Activated CD4-positive, alpha-beta T cell treated with anti-CD3 and anti-CD28 coated beads for 36 hours (primary cell): ENCODE results near the gene KANK3. TPM values are rescaled to one million over a fixed set of nuclear protein-coding genes. Genes with fewer than 3 reads are reported as not detected.

ENCODE experiments used
- ATAC-seq: fragments of 200-7000 bp; cut with Tn5 transposase; one replicate; pipeline ENCODE4 v1.10.0; 2021; ENCODE audit warnings: mild to moderate bottlenecking, moderate library complexity
- CTCF ChIA-PET: fragments of 350-600 bp; sonication (Branson Sonifier 250); formaldehyde crosslinking; loops from one replicate; lab custom pipeline; 2021; ENCODE audit warnings: antibody characterized with exemption; lab: Charles Lee
- POLR2A ChIA-PET: fragments of 350-600 bp; sonication (Branson Sonifier 250); formaldehyde crosslinking; loops from one replicate; lab custom pipeline; 2021; ENCODE audit warnings: antibody characterized with exemption, inconsistent platforms; lab: Charles Lee
- DNase-seq: peaks from one replicate; pipeline ENCODE4 v3.0.0-alpha.2; 2020
- H3K27ac Mint-ChIP-seq: one replicate; pipeline ENCODE4 v1.8.0; 2021; ENCODE audit warnings: mixed read lengths
- H3K27me3 Mint-ChIP-seq: one replicate; pipeline ENCODE4 v1.8.0; 2021; ENCODE audit warnings: mixed read lengths
- H3K36me3 Mint-ChIP-seq: one replicate; pipeline ENCODE4 v1.8.0; 2021; ENCODE audit warnings: low read depth, mixed read lengths
- H3K4me1 Mint-ChIP-seq: one replicate; pipeline ENCODE4 v1.8.0; 2021; ENCODE audit warnings: mixed read lengths
- H3K4me3 Mint-ChIP-seq: one replicate; pipeline ENCODE4 v1.8.0; 2021; ENCODE audit warnings: mild to moderate bottlenecking, moderate library complexity, mixed read lengths
- H3K9me3 Mint-ChIP-seq: one replicate; pipeline ENCODE4 v1.8.0; 2021; ENCODE audit warnings: low read depth, mixed read lengths
- intact Hi-C, 2 experiments: fragments of 100-400 bp; cut with DNase I in 1 of 2; cut with micrococcal nuclease in 1 of 2; formaldehyde crosslinking; loops; one replicate each; pipeline versions ENCODE4 v1.14.2 to v1.15.1; 2022 to 2024; cut with DNase I, micrococcal nuclease
- total RNA-seq, 2 experiments: library from RNA; stranded (reverse); gene quantifications; one replicate each; pipeline ENCODE4 v1.2.3, GENCODE V29; 2021

The KANK3 gene
- total RNA-seq, 2 experiments from 2014 or later: 0.98 to 1.1 TPM

DNA sequence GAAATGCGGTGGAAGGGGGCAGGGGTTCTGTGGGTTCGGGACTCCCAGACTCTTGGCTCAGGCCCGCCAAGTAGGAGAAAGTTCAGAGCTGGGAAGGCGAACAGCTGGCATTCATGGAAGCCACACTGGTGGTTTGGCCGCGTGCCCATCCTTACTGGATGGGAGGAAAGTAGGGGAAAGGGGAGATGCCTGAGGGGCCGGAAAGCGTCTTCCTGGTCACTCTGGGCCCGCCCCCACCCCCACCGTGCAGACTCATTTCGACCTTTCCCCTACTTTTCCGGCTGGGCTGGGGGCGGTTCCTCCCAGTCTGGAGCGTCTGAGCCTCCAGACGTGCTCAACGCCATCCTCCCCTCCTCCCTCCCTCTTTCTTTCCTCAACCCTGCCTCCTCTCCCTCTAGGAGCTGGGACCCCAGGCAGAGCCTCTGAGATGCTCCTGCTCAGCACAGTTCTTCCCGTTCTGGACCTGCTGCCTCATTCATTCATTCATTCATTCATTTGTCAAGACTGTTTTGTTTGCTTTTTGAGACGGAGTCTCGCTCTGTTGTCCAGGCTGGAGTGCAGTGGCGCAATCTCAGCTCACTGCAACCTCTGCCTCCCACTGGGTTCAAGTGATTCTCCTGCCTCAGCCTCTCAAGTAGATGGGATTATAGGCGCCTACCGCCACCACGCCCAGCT is 24.4 kb upstream of the KANK3 start:
- CTCF ChIA-PET: no interaction called here
- Mint-ChIP-seq H3K36me3 (peaks cover 2% of the 10 kb centered on the region), H3K27ac (no peak overlapping the region), H3K27me3 (peaks cover 42% of the 10 kb centered on the region), H3K4me3 (no peak overlapping the region), H3K9me3 (no peaks in the 10 kb centered on the region), H3K4me1 (peaks cover 17% of the 10 kb centered on the region)
- ATAC-seq (no peak), DNase-seq (peak; percentile 30)
- POLR2A ChIA-PET: interaction anchor here (0.5 kb wide), 1 partner anchor 80 kb away, joined by 3 read pairs; no protein-coding TSS in a partner anchor
- intact Hi-C loops: no loop called here

DNA sequence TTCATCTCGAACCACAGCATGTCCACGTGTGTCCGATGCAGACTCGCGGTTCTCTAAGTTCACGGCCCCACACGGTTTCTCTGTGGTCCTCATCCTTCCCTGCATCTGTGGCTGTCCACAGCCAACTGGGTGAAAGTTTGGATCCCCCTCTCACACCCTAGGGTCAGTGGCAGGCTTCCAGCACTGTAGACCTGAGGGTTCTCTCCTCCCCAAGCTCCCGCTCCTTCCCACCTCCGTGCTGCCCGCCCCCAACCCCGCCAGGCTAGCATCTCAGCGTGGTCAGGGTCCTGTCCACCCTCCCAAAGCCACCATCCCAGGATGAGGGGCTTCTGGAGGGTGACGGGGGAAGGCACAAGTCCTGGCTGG is 23.9 kb upstream of the KANK3 start:
- no peaks in the 10 kb centered on the region for H3K9me3 Mint-ChIP-seq
- ChIA-PET CTCF (no interaction called here), POLR2A (no interaction called here)
- DNase-seq (no peak), ATAC-seq (no peak)
- peaks cover 2% of the 10 kb centered on the region for H3K36me3 Mint-ChIP-seq
- H3K27ac Mint-ChIP-seq: no peak overlapping the region
- intact Hi-C loops: no loop called here
- peaks cover 47% of the 10 kb centered on the region for H3K27me3 Mint-ChIP-seq
- H3K4me1 Mint-ChIP-seq: peaks cover 22% of the 10 kb centered on the region
- no peak overlapping the region for H3K4me3 Mint-ChIP-seq

DNA sequence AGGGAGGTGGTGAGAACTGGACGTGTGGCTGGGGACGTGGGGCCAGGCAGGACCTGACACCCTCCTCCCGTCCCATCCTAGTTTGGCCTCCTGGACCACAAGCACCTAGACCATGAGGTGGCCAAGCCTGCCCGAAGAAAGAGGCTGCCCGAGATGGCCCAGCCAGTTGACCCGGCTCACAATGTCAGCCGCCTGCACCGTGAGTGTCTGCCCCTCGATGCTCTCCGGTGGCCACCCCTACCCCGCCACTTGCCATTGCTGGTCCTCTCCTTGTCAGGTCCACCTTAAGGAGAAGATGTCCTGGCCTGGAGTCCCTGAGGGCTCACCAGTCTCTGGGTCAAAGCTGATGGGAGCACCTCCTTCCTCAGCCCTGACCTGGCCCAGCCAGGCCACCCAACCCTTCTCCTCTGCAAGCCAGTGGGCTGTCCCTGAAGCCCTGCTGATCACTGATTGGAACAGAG is 23.1 kb upstream of the KANK3 start:
- H3K4me1 Mint-ChIP-seq: peaks cover 25% of the 10 kb centered on the region
- no peaks in the 10 kb centered on the region for H3K9me3 Mint-ChIP-seq
- intact Hi-C loops: no loop called here
- ATAC-seq: no peak
- H3K36me3 Mint-ChIP-seq: peaks cover 2% of the 10 kb centered on the region
- ChIA-PET POLR2A (interaction anchor here (0.6 kb wide), 1 partner anchor 38 kb away, joined by 7 read pairs; no protein-coding TSS in a partner anchor), CTCF (interaction anchor here (3.8 kb wide), 1 partner anchor 12 kb away, joined by 25 read pairs; no protein-coding TSS in a partner anchor)
- H3K27me3 Mint-ChIP-seq: peaks cover 48% of the 10 kb centered on the region
- no peak overlapping the region for H3K4me3 Mint-ChIP-seq
- DNase-seq: no peak
- H3K27ac Mint-ChIP-seq: no peak overlapping the region

DNA sequence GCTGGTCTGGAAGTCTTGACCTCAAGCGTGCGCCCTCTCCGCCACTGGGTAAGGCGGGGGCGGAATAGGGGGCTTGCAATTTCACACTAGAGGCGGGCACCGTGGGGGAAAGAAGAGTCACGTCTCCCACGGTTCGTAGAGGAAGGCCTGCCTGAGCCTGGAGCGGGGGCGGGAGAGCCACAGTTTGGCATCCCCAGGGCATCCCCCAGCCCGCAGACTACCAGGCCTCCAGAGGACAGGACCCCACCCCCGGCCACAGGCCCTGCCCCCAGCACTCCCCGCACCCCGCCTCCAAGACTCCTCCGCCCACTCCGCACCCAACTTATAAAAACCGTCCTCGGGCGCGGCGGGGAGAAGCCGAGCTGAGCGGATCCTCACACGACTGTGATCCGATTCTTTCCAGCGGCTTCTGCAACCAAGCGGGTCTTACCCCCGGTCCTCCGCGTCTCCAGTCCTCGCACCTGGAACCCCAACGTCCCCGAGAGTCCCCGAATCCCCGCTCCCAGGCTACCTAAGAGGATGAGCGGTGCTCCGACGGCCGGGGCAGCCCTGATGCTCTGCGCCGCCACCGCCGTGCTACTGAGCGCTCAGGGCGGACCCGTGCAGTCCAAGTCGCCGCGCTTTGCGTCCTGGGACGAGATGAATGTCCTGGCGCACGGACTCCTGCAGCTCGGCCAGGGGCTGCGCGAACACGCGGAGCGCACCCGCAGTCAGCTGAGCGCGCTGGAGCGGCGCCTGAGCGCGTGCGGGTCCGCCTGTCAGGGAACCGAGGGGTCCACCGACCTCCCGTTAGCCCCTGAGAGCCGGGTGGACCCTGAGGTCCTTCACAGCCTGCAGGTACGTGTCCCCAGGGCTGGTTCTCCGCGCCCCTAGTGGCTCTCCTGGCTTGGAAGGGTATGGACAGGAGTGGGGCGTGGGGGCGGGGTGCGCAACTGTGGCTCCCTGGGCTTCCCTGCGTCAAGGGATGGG is 21.0 kb upstream of the KANK3 start, which contains the start of gene ANGPTL4:
Gene ANGPTL4 (plus strand): TSS at position 353 of the 969 bp plus-strand sequence. CDS start 167 bp downstream, at position 520.
- peaks cover 48% of the 10 kb centered on the region for H3K27me3 Mint-ChIP-seq

DNA sequence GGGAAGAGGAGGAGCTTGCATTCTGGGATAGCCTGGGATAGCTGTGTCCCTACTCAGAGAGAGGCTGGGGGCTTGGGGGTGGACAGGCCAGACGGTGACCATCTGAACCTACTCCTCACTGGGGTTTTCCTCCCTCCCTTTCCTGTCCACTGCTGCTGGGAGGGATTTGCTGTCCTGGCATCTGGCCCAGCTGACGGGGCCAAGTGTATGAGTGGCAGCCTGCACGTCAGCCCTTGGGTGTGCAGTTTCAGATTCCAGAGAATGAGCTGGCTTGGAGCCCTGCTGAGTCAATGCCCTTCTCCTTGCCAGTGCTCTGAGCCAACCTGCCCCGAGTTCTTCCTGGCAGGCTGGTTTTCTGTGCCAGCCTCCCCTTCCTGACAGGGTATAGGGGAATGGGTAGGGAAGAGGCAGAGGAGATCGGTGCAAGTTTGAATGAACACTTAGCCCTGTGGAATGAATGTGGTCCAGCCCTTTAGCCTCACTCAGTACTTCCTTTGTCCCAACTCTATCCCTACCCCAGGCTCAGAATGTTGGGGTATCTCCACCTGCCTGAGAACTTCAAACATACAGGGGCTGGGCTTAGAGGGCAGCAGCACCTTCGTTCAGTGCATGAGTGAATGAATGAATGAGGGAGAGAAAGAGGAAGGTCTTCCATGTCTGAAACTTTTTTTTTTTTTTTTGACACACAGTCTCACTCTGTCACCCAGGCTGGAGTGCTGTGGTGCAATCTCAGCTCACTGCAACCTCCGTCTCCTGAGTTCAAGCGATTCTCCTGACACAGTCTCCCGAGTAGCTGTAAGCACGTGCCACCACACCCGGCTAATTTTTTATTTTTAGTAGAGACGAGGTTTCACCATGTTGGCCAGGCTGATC is 19.1 kb upstream of the KANK3 start:
- intact Hi-C loops: loop anchor here in 1 of 2 experiments (5.0 kb wide), 1 partner anchor 1550 kb away; no protein-coding TSS in a partner anchor
- H3K27me3 Mint-ChIP-seq: peaks cover 35% of the 10 kb centered on the region
- no peak overlapping the region for H3K4me3 Mint-ChIP-seq
- DNase-seq: peak; percentile 82
- H3K9me3 Mint-ChIP-seq: no peaks in the 10 kb centered on the region
- peak overlapping the region; percentile 61 for H3K27ac Mint-ChIP-seq
- peak; percentile 76 for ATAC-seq
- peaks cover 21% of the 10 kb centered on the region for H3K4me1 Mint-ChIP-seq
- ChIA-PET POLR2A (interaction anchor here (0.5 to 1.0 kb wide), 2 partner anchors 49 to 51 kb away, joined by 3 read pairs; partner anchors contain the start of gene MARCHF2), CTCF (interaction anchor here (0.8 to 3.8 kb wide), 6 partner anchors 8 to 446 kb away, joined by 3 to 25 read pairs (median 4); no protein-coding TSS in a partner anchor)
- peaks cover 2% of the 10 kb centered on the region for H3K36me3 Mint-ChIP-seq

More for the DNA sequence above, 21.0 kb upstream of the KANK3 start, which contains the start of gene ANGPTL4:
- peaks cover 2% of the 10 kb centered on the region for H3K36me3 Mint-ChIP-seq
- peak within 1 kb of the TSS; percentile 55 for H3K27ac Mint-ChIP-seq
- intact Hi-C loops: loop anchor here in 1 of 2 experiments (1.0 to 5.0 kb wide), 3 partner anchors 26 to 1548 kb away; partner anchors contain the start of genes MARCHF2 and RAB11B
- peak; percentile 80 for ATAC-seq
- DNase-seq: peak; percentile 91
- H3K9me3 Mint-ChIP-seq: no peaks in the 10 kb centered on the region
- ChIA-PET POLR2A (no interaction called here), CTCF (interaction anchor here (0.9 to 3.8 kb wide), 2 partner anchors 10 to 30 kb away, joined by 4 to 25 read pairs; no protein-coding TSS in a partner anchor)
- peak within 1 kb of the TSS; percentile 75 for H3K4me3 Mint-ChIP-seq
- peaks cover 25% of the 10 kb centered on the region for H3K4me1 Mint-ChIP-seq

DNA sequence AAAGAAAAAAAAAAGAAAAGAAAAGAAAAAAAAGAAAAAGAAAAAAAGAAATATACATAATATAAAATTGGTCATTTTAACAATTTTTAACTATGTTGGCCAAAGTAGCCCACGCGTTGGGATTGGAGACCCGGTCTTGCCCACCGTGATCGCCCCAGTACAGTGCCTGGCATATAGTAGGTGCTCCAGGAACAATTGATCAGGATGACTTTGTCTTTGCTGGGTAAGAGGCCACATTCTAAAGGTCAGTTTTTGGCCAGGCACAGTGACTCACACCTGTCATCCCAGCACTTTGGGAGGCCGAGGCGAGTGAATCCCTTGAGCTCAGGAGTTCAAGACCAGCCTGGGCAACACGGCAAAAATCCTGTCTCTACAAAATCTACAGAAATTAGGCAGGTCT is 17.1 kb upstream of the KANK3 start:
- Mint-ChIP-seq H3K27me3 (peaks cover 18% of the 10 kb centered on the region), H3K27ac (no peak overlapping the region), H3K4me1 (peaks cover 25% of the 10 kb centered on the region), H3K9me3 (no peaks in the 10 kb centered on the region), H3K36me3 (no peaks in the 10 kb centered on the region), H3K4me3 (no peak overlapping the region)
- DNase-seq: no peak
- ChIA-PET POLR2A (no interaction called here), CTCF (no interaction called here)
- intact Hi-C loops: loop anchor here in 1 of 2 experiments (5.0 kb wide), 1 partner anchor 1552 kb away; no protein-coding TSS in a partner anchor
- no peak for ATAC-seq

DNA sequence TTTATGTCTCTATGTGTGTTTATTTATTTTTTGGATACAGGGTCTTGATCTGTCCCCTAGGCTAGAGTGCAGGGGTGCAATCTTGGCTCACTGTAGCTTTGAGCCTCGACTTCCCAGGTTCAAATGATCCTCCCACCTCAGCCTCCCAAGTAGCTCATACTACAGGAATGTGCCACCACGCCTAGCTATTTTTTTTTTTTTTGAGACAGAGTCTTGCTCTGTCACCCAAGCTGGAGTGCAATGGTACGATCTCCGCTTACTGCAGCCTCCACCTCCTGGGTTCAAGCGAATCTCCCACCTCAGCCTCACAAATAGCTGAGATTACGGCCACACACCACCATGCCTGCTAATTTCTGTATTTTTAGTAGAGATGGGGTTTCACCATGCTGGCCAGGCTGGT is 15.9 kb upstream of the KANK3 start:
- DNase-seq: no peak
- ChIA-PET POLR2A (interaction anchor here (0.6 kb wide), 1 partner anchor 221 kb away, joined by 5 read pairs; no protein-coding TSS in a partner anchor), CTCF (no interaction called here)
- H3K27me3 Mint-ChIP-seq: peaks cover 16% of the 10 kb centered on the region
- ATAC-seq: no peak
- H3K4me3 Mint-ChIP-seq: no peak overlapping the region
- H3K4me1 Mint-ChIP-seq: peaks cover 23% of the 10 kb centered on the region
- no peak overlapping the region for H3K27ac Mint-ChIP-seq
- intact Hi-C loops: loop anchor here in 1 of 2 experiments (10.0 kb wide), 1 partner anchor 146 kb away; the partner anchor contains the start of gene PRAM1
- H3K36me3 Mint-ChIP-seq: no peaks in the 10 kb centered on the region
- no peaks in the 10 kb centered on the region for H3K9me3 Mint-ChIP-seq

DNA sequence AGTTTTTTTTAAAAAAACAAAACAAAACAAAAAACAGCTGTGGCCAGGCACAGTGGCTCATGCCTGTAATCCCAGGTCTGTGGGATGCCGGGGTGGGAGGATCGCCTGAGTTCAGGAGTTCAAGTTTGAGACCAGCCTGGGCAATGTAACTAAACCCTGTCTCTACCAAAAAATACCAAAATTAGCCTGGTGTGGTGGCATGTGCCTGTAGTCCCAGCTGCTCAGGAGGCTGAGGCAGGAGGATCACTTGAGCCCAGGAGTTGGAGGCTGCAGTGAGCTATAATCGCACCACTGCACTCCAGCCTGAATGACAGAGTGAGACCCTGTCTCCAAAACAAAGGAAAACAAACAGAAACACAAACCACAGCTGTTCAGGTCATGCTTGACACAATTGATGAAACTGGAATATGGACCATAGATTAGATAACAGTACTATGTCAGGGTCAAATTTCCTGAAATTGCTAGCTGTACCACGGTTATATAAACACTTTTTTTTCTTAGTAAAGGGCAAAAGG is 14.0 kb upstream of the KANK3 start:
- ChIA-PET POLR2A (interaction anchor here (0.6 kb wide), 1 partner anchor 9 kb away, joined by 8 read pairs; no protein-coding TSS in a partner anchor), CTCF (interaction anchor here (0.6 to 1.5 kb wide), 5 partner anchors 21 to 307 kb away, joined by 3 read pairs; no protein-coding TSS in a partner anchor)
- intact Hi-C loops: loop anchor here in 1 of 2 experiments (10.0 kb wide), 1 partner anchor 148 kb away; the partner anchor contains the start of gene PRAM1
- DNase-seq (no peak), ATAC-seq (no peak)
- Mint-ChIP-seq H3K9me3 (no peaks in the 10 kb centered on the region), H3K36me3 (no peaks in the 10 kb centered on the region), H3K27me3 (peaks cover 6% of the 10 kb centered on the region), H3K4me3 (no peak overlapping the region), H3K4me1 (peaks cover 10% of the 10 kb centered on the region), H3K27ac (no peak overlapping the region)

DNA sequence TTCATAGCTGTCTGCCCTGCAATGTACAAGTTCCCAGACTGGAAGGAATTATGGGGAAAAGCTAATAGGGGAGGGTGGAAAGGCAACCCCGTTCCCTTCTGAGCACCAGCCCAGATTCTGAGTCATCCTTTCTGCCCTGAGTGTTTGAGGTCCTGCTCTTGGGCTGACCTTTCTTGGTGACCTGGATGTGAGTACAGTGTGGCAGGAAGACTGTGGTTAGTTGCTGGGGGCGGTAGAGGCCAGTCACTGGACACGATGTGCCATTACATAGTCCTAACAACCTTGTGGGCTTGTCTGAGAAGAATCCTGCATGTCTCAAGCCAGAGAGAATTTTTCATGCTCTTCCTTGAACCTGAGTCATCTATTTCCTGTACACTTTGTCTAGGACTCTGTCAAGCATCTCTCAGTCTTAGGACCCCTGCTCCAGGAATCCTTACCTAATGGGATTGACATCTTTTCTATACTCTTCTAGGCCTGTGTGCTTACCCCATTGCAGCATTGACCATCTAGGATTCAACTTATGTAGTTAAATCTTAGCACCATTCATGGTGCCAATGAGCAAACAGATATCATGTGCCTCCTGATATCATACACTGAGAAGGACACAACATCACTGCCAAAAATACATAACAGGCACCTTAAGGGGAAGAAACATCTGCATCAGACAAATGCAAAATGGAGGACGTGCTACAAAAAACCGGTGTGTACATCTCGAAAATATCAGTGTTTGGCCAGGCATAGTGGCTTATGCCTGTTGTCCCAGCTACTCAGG is 12.8 kb upstream of the KANK3 start:
- H3K9me3 Mint-ChIP-seq: no peaks in the 10 kb centered on the region
- no peak overlapping the region for H3K4me3 Mint-ChIP-seq
- H3K27ac Mint-ChIP-seq: no peak overlapping the region
- intact Hi-C loops: loop anchor here (2.0 to 10.0 kb wide), 2 partner anchors 149 to 225 kb away; partner anchors contain the start of gene PRAM1 (in 1 of the 2)
- ChIA-PET POLR2A (interaction anchor here (0.6 kb wide), 1 partner anchor 122 kb away, joined by 3 read pairs; no protein-coding TSS in a partner anchor), CTCF (interaction anchor here (0.7 to 3.8 kb wide), 7 partner anchors 9 to 223 kb away, joined by 3 to 37 read pairs (median 10); partner anchors contain the start of genes ANGPTL4 and KANK3)
- H3K36me3 Mint-ChIP-seq: no peaks in the 10 kb centered on the region
- H3K4me1 Mint-ChIP-seq: peaks cover 6% of the 10 kb centered on the region
- no peak for DNase-seq
- no peak for ATAC-seq
- H3K27me3 Mint-ChIP-seq: peaks cover 9% of the 10 kb centered on the region
